Sigmoid colon (tissue), 4 donors: Measurements from ENCODE around the gene RBM10.

Source experiments
- EP300 ChIP-seq, 4 donors: sonication (generic); formaldehyde crosslinking; IDR thresholded peaks; one replicate each; pipeline ENCODE4 v1.6.1; 2017; ENCODE audit warnings: antibody characterized with exemption in 4 of 4
- POLR2AphosphoS5 ChIP-seq, 4 donors: sonication (generic); formaldehyde crosslinking; IDR thresholded peaks; one replicate each; pipeline ENCODE4 v1.6.1; 2017; ENCODE audit warnings: antibody characterized with exemption in 4 of 4
- TF ChIP-seq, protein P1 (sequence below), 4 experiments: fragments of 450-650 bp in 3 of 4; fragments of 200-600 bp in 1 of 4; IDR thresholded peaks; one replicate each; pipeline ENCODE4 v1.5.1; 2016 to 2019; ENCODE audit warnings: antibody characterized with exemption in 4 of 4, mild to moderate bottlenecking in 3 of 4, moderate library complexity in 2 of 4

GRCh38 chrX:47158781-47159180 lies 13.8 kb downstream of the RBM10 start:
- TF ChIP-seq, protein P1, sequence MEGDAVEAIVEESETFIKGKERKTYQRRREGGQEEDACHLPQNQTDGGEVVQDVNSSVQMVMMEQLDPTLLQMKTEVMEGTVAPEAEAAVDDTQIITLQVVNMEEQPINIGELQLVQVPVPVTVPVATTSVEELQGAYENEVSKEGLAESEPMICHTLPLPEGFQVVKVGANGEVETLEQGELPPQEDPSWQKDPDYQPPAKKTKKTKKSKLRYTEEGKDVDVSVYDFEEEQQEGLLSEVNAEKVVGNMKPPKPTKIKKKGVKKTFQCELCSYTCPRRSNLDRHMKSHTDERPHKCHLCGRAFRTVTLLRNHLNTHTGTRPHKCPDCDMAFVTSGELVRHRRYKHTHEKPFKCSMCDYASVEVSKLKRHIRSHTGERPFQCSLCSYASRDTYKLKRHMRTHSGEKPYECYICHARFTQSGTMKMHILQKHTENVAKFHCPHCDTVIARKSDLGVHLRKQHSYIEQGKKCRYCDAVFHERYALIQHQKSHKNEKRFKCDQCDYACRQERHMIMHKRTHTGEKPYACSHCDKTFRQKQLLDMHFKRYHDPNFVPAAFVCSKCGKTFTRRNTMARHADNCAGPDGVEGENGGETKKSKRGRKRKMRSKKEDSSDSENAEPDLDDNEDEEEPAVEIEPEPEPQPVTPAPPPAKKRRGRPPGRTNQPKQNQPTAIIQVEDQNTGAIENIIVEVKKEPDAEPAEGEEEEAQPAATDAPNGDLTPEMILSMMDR (IDR thresholded peaks at IDR 0.05) = no peak
- no peak for TF ChIP-seq POLR2AphosphoS5 (IDR thresholded peaks at IDR 0.05)
- TF ChIP-seq EP300 (IDR thresholded peaks at IDR 0.05) = no peak
